Mesodermal cell (in vitro differentiated cells): ENCODE measurements around the gene STUB1.

ENCODE experiments used
- H3K27ac ChIP-seq: 2 replicates; pipeline ENCODE4 v1.7.0; 2013; ENCODE audit warnings: mild to moderate bottlenecking, low read depth, low read length, moderate library complexity; ENCODE audit not compliant: severe bottlenecking
- H3K36me3 ChIP-seq: 2 replicates; pipeline ENCODE4 v1.7.1; 2013; ENCODE audit warnings: mild to moderate bottlenecking, low read length, moderate library complexity; ENCODE audit not compliant: control insufficient read depth, insufficient read depth
- H3K4me1 ChIP-seq: one replicate; pipeline ENCODE4 v1.7.1; 2013; ENCODE audit warnings: mild to moderate bottlenecking, low read length; ENCODE audit not compliant: insufficient read depth, control insufficient read depth, poor library complexity, severe bottlenecking
- H3K4me3 ChIP-seq: 2 replicates; pipeline ENCODE4 v1.7.0; 2013; ENCODE audit warnings: low read length, control low read depth, mild to moderate bottlenecking; ENCODE audit not compliant: insufficient read depth, poor library complexity, severe bottlenecking; ENCODE audit errors: extremely low read depth
- H3K9me3 ChIP-seq: 2 replicates; pipeline ENCODE4 v1.7.1; 2013; ENCODE audit warnings: mild to moderate bottlenecking, low read length, moderate library complexity; ENCODE audit not compliant: control insufficient read depth
- WGBS, 2 experiments: methylation state at CpG; one replicate each; pipeline ENCODE4 v1.1.5; 2013; ENCODE audit warnings: missing lambda C conversion rate in 2 of 2; ENCODE audit not compliant: insufficient coverage in 2 of 2; 5-methylcytosine and 5-hydroxymethylcytosine counted together

Gene STUB1

GRCh38 chr16:667780-668518 is 12.3 kb upstream of the STUB1 start, which contains the start of gene RHOT2:
Gene RHOT2, plus strand, starts transcription at chr16:668132. Its CDS starts 68 bp downstream, at chr16:668200.
- Histone ChIP-seq H3K4me3 (peak within 1 kb of the TSS; percentile 80), H3K4me1 (peaks cover 7% of the 10 kb centered on the region), H3K27ac (no peak within 1 kb of the TSS), H3K36me3 (peaks cover 36% of the 10 kb centered on the region), H3K9me3 (no peaks in the 10 kb centered on the region)
- WGBS, 2 experiments, result 0 to 2% methylated on average over 43 to 66 of the region's 78 CpGs

GRCh38 chr16:668519-669171 is 11.6 kb upstream of the STUB1 start:
- WGBS, 2 experiments, result 16% methylated on average over 47 to 50 of the region's 50 CpGs
- Histone ChIP-seq H3K27ac (no peak overlapping the region), H3K36me3 (peaks cover 43% of the 10 kb centered on the region)

GRCh38 chr16:669666-670065 is 10.5 kb upstream of the STUB1 start:
- Histone ChIP-seq H3K27ac (no peak overlapping the region), H3K4me3 (no peak overlapping the region)
- 96 to 99% methylated on average over 11 to 12 of the region's 13 CpGs for WGBS, 2 experiments

More at GRCh38 chr16:668519-669171, 11.6 kb upstream of the STUB1 start:
- H3K4me3 ChIP-seq, result peak overlapping the region; percentile 80
- H3K9me3 ChIP-seq, result no peaks in the 10 kb centered on the region
- peaks cover 7% of the 10 kb centered on the region for H3K4me1 ChIP-seq

GRCh38 chr16:670485-671352 is 9.5 kb upstream of the STUB1 start:
- Histone ChIP-seq H3K4me3 (no peak overlapping the region), H3K27ac (no peak overlapping the region), H3K36me3 (peaks cover 49% of the 10 kb centered on the region), H3K4me1 (peaks cover 17% of the 10 kb centered on the region), H3K9me3 (no peaks in the 10 kb centered on the region)
- WGBS, 2 experiments, result 97 to 98% methylated on average over 41 to 51 of the region's 52 CpGs

More at GRCh38 chr16:669666-670065, 10.5 kb upstream of the STUB1 start:
- H3K36me3 ChIP-seq, result peaks cover 49% of the 10 kb centered on the region
- no peaks in the 10 kb centered on the region for H3K9me3 ChIP-seq
- peaks cover 9% of the 10 kb centered on the region for H3K4me1 ChIP-seq

- 93 to 99% methylated on average over 30 to 34 of the region's 40 CpGs for WGBS, 2 experiments
- Histone ChIP-seq H3K36me3 (peaks cover 49% of the 10 kb centered on the region), H3K9me3 (no peaks in the 10 kb centered on the region), H3K4me1 (peaks cover 17% of the 10 kb centered on the region), H3K4me3 (no peak overlapping the region), H3K27ac (no peak overlapping the region)
Observed at GRCh38 chr16:671353-672131, 8.7 kb upstream of the STUB1 start.

- H3K9me3 ChIP-seq, result no peaks in the 10 kb centered on the region
- H3K27ac ChIP-seq, result no peak overlapping the region
- peaks cover 17% of the 10 kb centered on the region for H3K4me1 ChIP-seq
- H3K36me3 ChIP-seq, result peaks cover 49% of the 10 kb centered on the region
- no peak overlapping the region for H3K4me3 ChIP-seq
- WGBS, 2 experiments, result 97 to 98% methylated on average over 17 to 19 of the region's 19 CpGs
Observed at GRCh38 chr16:672371-672770, 7.8 kb upstream of the STUB1 start.

- H3K9me3 ChIP-seq, result no peaks in the 10 kb centered on the region
- H3K4me3 ChIP-seq, result no peak overlapping the region
- H3K36me3 ChIP-seq, result peaks cover 49% of the 10 kb centered on the region
- no peak overlapping the region for H3K27ac ChIP-seq
- peaks cover 17% of the 10 kb centered on the region for H3K4me1 ChIP-seq
- 98 to 100% methylated on average over 20 to 21 of the region's 21 CpGs for WGBS, 2 experiments
Observed at GRCh38 chr16:672851-673250, 7.4 kb upstream of the STUB1 start.

GRCh38 chr16:673399-673991 is 6.7 kb upstream of the STUB1 start:
- peaks cover 17% of the 10 kb centered on the region for H3K4me1 ChIP-seq
- H3K4me3 ChIP-seq, result no peak overlapping the region
- H3K36me3 ChIP-seq, result peaks cover 49% of the 10 kb centered on the region
- no peaks in the 10 kb centered on the region for H3K9me3 ChIP-seq
- H3K27ac ChIP-seq, result no peak overlapping the region
- WGBS, 2 experiments, result 98 to 99% methylated on average over 12 to 18 of the region's 18 CpGs

GRCh38 chr16:674214-674881 is 5.9 kb upstream of the STUB1 start:
- Histone ChIP-seq H3K9me3 (no peaks in the 10 kb centered on the region), H3K4me3 (no peak overlapping the region), H3K36me3 (peaks cover 46% of the 10 kb centered on the region), H3K27ac (no peak overlapping the region), H3K4me1 (peaks cover 12% of the 10 kb centered on the region)
- WGBS, 2 experiments, result 93 to 95% methylated on average over 17 to 22 of the region's 22 CpGs
